ENCODE data around the gene INPP5D.

DNA sequence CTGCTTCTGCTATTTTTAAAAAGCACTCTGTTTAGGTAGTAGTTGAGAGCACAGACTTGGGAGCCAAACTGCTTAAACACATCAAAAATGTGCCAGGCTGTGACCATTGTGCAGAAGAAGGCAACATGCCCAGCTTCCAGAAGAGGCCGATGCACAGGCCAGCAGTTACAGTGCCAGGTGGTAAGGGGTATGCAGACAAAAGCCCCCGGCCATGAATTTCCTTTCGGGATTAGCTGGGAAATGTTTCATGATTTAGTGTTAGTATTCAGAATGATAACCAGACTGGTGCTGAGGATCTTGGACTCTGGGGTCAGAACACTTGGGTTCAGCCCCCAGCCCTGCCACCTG is 151.4 kb downstream of the INPP5D start:
- TF ChIP-seq, protein P1, sequence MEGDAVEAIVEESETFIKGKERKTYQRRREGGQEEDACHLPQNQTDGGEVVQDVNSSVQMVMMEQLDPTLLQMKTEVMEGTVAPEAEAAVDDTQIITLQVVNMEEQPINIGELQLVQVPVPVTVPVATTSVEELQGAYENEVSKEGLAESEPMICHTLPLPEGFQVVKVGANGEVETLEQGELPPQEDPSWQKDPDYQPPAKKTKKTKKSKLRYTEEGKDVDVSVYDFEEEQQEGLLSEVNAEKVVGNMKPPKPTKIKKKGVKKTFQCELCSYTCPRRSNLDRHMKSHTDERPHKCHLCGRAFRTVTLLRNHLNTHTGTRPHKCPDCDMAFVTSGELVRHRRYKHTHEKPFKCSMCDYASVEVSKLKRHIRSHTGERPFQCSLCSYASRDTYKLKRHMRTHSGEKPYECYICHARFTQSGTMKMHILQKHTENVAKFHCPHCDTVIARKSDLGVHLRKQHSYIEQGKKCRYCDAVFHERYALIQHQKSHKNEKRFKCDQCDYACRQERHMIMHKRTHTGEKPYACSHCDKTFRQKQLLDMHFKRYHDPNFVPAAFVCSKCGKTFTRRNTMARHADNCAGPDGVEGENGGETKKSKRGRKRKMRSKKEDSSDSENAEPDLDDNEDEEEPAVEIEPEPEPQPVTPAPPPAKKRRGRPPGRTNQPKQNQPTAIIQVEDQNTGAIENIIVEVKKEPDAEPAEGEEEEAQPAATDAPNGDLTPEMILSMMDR (conservative IDR thresholded peaks at IDR 0.05), result no peak
- no peak for TF ChIP-seq EZH2 (IDR thresholded peaks at IDR 0.05; ENCODE audit: low read depth)

Measured in PC-9 (cell line).